Fibroblast of skin of back (primary cell): ENCODE measurements around the gene DENND4A.
"Not testable (repeated sequence)": the region's sequence is repeated elsewhere in the genome, so short reads cannot be mapped to it uniquely, and the experiment has no call there.

Experiments
- DNase-seq: peaks from one replicate; pipeline ENCODE4 v3.0.0-alpha.2; 2013

DENND4A gene

DNA sequence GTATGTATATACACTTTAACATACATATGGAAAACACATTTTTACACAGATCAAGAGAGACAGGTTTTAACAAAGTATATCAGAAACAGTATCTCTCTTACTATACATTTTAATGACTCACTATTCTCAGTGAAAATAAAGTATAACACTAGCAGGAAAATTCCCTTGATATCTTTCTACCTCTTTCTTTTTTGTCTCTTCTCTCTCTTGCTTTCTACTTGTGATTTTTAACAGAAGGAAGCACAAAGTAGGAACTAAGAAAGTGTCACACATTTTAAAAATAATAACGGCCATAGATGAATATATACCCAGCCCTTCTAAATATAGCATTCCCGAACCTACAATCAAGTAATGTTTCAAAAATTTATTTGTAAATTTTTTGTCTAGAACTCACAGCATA is 4.8 kb downstream of the DENND4A start:
- no peak for DNase-seq

DNA sequence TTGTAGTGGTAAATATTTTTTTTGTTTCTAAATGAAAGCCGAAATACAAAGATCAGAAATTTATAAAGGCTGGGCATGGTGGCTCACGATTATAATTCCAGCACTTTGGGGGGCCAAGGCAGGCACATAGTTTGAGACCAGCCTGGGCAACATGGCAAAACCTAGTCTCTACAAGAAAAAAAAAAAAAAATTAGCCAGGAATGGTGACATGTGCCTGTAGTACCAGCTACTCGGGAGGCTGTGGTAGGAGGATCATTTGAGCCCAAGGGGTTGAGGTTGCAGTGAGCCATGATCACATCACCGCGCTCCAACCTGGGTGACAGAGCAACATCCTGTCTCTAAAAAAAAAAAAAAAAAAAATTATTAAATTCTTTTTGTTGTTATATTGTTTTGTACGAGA is 6.9 kb downstream of the DENND4A start:
- no peak for DNase-seq

DNA sequence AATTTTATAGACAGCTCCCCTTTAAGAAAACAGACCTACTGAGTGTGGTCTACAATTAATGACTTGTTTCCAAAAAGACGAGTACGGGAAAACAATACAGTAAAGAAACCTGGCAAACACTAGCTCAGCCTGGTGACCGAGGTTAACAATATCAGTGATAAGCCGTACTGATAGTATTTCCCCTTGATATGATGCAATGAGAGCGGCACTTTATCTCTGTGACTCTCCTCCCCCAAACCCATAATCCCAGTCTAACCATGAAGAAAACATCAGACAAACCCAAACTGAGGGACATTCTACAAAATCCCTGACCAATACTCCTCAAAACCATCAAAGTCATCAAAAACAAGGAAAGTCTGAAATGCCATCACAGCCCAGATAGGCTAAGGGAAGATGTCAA is 8.2 kb downstream of the DENND4A start:
- no peak for DNase-seq

DNA sequence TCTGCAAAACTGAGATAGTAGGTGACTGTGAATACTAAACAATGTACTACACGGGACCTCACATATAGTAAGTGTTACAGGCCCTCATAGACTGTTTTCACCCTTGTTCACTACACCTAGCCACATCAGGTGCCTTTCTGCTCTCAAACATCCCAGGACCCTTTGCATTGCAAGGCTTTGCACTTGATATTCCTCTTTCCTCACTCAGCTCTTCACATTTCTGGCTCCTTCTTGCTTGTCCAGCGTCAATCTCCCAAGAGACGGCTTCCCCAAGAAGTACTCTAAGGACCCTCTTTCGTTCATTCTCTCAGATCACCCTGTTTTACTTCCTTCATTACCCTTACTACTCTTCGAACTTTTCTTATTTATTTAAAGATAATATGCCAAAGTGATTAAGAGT is 10.0 kb downstream of the DENND4A start:
- DNase-seq: no peak

DNA sequence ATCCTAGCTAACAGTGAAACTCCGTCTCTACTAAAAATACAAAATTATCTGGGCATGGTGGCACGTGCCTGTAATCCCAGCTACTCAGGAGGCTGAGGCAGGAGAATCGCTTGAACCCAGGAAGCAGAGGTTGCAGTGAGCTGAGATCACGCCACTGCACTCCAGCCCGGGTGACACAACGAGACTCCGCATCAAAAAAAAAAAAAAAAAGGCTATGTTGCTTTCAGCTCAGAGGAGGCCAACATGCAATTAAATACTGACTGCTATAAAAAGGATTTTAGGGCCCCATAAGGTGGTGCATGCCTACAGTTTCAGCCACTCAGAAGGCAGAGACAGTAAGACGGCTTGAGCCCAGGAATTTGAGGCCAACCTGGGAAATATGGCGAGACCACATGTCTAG is 13.4 kb downstream of the DENND4A start:
- DNase-seq: not testable (repeated sequence)

DNA sequence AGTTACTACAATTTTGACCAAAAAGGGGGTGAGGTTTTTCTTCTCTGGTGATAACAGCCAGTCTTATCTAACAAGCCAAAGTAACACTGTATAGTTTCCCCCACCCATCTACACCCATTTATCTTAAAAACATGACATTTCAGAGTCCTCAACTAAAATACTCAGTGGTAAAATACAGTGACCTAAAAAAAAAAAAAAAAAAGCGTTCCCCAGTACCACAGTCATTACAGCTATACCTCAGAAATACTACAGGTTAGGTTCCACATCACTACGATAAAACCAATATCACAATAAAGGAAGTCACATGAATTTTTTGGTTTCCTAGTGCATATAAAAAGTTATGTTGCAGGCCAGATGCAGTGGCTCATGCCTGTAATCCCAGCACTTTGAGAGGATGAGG is 13.8 kb downstream of the DENND4A start:
- DNase-seq: no peak

DNA sequence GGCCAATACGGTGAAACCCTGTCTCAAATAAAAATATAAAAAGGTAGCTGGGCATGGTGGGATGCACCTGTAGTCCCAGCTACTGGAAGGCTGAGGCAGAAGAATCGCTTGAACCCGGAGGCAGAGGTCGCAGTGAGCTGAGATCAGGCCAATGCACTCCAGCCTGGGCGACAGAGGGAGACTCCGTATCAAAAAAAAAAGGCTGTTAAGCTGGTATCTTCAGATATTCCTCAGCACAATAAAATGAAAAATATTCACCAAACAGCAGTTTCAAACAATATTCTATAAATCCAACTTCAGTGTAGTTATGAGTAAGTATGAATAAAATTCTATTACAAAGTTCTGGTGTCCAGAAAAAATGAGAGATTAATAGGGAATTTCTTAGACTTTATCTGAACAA is 14.2 kb downstream of the DENND4A start:
- DNase-seq: no peak

DNA sequence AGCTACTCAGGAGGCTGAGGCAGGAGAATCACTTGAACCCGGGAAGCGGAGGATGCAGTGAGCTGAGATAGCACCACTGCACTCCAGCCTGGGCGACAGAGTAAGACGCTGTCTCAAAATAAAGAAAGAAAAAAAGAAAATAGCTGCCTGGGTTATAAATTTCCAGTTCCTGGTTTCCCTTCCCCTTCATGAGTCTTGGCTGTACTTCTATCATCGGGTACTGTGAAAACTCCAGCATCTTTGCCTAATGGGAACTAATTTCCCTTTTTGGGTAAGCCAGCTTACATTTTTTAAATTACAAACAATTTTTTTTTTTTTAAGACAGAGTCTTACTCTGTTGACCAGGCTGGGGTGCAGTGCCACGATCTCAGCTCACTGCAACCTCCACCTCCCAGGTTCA is 15.0 kb downstream of the DENND4A start:
- DNase-seq: no peak

DNA sequence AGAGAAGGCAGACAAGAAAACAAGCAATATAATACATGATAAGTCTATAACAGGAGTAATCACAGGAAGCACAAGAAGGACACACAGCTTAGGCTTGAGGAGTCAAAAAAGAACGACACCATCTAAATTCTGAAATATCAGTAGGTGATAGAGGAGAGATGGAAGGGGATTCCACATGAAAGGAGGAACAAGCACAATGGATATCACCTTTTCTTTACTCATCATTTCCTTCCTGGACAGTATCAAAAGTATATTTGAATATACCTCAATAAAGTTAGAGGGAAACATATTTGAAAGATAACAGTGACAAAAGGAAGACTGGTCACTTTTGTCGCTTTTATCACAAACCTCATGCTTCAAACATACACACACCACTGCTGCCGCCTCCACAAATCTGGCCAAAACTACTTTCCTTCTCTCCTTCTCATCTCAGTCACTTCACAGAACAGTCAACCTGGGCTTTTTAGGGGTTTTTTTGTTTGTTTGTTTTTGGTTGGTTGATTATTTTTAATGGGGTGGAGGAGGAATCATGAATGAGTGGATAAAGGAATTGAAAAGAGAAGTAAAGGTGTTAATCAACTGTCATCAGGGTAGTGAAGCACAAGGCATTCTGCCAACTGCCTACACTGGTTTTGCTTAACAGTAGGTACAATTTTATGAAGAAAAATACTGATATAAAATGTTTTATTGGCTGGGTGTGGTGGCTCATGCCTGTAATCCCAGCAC is 18.5 kb downstream of the DENND4A start:
- no peak for DNase-seq

DNA sequence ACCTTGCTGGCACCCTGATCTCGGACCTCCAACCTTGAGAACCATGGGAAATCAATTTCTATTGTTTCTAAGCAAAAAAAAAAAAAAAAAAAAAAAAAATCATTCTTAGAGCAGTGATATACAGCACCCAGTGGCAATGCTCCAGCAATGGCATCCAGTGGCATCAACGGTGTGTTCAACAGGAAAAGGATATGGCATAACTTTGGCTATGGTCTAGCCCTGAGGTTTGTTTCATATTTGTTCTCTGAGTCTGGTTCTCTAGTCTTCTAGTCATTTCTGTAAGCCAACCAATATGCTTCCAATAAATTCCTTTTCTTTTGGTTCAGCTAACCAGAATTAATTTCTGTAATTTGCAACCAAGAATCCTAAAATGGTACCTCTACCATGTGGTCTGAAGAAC is 19.2 kb downstream of the DENND4A start:
- no peak for DNase-seq

DNA sequence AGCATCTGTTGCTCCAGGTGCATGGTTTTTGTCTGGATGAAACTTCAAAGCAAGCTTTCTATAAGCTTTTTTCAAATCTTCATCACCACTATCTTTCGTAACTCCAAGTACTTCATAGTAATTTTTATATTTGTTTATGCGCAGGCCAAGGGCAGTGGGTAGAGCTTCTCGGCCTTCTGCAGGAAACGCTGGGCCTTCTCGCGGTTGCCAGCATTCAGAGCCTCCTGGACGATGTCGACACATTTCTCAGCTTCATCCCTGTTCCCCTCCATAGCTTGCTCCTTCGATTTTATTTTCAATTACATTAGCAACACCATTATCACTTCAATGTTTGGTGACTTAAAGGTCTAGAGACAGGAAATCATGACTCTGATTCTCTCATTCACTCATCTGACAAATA is 20.2 kb downstream of the DENND4A start:
- DNase-seq: no peak

DNA sequence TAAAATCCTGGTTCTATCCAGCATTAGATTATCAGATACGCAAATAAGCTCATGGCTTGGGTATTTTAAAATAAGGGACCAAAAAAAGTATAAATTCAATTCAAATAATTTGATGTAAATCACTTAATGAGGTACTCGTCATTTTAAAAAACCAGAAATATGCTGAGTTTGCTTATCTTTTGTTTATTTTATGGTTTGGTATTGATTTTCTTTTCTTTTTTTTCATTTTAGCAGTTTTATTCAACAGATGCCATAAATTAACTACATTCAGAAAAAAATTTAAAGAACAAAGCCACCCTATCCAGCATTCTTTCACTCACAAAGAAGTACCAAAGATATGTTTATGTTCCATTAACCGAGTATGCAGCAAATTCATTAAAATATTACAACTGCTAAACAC is 22.6 kb downstream of the DENND4A start:
- no peak for DNase-seq

DNA sequence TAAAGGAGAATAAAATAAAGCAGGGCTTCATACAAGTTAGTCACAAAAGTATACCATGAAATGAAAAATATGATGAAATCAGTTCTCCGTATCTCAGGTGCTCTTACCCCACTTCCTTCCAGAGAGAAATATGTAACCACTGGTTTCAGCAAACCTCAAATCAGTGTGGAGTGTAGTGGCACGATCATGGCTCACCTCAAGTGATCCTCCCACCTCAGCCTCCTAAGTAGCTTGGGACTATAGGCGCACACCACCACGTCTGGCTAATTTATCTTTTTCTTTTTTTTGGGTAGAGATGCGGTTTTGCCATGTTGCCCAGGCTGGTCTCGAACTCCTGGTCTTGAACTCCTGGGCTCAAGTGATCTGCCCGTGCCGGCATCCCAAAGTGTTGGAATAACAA is 24.2 kb downstream of the DENND4A start:
- DNase-seq: no peak

DNA sequence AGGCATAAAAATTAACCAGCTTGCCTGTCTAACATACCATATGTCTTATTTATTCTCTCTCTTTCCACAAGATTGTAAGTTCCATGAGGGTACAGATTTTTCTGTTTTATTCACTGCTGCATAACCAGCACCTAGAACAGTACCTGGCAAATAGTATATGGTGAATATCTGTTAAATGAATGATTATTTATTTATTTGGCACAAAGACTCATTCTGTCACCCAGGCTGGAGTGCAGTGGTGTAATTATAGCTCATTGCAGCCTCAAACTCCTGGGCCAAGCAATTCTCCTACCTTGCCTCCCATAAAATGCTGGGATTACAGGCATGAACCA is 24.9 kb downstream of the DENND4A start:
- DNase-seq: no peak

DNA sequence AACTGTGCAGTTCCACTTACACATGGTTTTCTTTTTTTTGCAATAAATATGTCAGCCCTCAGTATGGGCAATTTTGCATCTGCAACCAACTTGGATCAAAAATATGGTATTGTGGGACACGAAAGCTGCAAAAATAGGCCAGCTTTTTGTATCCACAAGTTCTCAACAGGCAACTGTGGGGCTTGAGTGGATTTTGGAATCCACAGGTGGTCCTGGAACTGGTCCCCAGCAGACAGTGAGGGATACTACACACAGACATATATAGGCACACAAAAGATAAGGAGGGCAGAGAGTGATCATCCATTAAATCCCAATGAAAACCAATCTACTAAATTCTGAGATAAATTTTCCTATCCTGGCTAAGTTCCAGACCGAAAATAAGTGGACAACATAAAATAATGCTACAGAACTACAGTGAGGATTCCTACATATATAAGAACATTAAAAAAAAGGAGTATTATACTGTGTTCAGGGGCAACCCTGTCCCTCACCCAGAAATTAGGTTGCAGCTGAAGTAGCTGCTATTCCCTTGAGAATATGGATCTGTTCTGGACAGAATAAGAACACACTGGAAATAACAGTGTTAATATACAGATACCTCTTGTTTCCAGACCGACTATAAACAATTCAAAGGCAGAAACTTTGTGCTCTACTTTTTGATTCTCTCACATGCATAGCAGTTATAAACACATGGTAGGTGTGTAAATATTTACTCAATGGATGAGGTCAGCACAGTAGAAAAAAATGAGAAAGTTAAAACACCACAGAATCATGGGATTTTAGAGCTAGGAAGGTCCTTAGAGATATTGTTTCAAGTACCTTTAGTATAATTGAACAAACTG is 25.4 kb downstream of the DENND4A start:
- no peak for DNase-seq

DNA sequence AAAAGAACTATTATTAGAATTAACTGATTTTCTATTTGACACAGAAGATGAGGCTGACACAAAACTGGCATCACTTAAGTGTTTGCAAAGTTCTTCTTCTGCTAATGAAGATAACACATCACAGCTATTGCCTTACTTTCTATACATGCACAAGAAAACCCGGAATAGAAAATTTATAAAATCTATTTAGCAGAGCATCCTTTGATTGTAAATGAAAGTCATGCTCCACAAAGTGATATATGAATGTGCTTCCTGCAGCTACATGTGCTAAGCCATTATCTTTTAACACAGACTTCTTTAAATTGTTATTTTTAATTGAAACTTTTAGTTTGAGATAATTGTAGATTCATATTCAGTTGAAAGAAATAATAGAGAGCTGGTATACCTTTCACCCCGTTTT is 27.0 kb downstream of the DENND4A start:
- no peak for DNase-seq

DNA sequence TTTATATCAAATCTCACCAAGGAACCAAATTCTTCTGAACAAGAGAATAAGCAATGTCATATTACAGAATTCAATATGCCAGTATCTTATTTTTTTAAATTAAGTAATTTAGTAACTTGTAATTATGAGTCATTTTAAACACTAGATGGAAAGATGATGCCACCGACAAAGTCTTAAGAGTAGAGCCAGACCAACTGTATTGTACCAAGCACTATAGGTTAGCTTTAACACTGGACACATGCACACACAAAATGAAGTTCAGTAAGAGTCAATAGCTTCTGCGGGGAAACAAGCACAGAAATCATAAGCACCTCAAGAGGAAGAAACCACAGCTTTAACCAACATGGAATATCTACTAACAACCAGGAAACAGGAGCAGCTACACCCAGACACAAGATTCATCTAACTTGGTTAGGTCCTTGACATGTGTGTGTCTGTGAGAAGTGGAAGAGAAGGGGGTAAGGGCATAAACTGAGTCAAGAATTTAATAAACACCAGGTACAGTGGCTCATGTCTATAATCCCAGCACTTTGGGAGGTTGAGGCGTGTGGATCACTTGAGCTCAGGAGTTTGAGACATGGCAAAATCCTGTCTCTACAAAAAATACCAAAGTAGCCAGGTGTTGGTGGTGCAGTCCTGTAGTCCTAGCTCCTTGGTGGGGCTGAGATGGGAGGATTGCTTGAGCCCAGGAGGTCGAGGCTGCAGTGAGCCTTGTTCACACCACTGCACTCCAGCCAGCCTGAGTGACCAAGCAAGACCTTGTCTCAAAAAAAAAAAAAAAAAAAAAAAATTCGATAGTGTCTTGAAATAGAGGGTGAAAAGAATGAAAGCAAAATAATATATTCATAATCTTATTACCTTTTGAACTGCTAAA is 28.9 kb downstream of the DENND4A start:
- DNase-seq: no peak

DNA sequence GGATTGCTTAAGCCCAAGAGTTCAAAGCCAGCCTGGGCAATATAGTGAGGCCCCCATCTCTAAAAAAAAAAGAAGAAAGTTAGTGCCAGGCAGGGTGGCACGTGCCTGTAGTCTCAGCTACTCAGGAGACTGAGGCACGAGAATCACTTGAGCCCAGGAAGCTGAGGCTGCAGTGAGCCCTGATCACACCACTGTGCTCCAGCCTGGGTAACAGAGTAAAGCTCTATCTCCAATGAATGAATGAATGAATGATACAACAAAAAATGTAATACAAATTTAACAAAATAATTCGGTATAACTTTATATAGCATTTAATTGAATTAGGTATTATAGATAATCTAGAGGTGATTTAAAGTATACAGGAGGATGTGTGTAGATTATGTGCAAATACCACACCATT is 29.7 kb downstream of the DENND4A start:
- DNase-seq: no peak

DNA sequence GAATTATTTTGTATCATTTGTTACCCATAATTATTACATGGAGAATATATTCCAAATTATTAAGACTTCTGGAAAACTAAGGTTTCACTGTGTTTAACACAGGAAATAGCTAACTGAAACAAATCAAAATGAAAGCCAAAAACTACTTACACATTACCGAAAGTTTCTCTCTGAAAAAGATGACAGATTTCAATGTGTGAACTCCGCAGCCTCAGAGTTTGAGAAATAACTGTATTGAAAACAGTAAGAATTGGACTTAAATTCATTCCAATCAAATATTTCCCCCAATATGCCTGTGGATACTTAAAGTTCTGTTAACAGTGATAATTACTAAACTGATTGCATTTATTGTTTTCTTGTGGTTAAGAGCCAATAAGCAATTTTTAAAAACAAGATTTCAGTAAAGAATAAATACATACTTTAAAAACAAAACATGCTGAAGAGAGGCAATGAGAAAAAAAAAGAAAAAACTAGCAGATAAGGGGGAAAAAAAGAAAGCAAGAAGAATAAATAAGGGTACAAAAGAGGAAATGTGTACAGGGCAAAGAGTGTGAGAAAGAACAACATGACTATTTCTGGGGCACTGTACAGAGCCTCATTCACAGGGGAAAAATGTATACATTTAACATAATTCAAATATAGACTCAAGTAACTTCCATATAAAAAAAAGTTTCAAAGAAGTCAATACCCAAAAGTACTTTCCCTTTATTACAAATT is 30.7 kb downstream of the DENND4A start:
- no peak for DNase-seq

DNA sequence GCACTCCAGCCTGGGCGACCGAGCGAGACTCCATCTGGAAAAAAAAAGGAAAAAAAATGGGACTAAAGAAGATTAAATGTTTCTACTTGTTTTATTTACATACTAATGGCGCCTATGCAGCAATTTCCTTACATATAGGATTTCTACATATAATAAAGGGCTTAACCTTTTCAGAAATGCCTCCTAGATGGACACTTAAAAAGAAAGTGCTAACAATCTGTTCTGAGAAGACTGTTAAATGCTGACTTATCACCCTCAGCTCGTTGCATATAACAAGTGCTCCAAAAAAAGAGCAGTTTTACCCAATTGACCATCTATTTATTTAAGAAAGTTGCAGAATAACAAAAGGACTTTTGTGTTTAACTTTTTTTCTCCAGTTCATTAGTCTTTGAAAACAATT is 32.7 kb downstream of the DENND4A start:
- no peak for DNase-seq

DNA sequence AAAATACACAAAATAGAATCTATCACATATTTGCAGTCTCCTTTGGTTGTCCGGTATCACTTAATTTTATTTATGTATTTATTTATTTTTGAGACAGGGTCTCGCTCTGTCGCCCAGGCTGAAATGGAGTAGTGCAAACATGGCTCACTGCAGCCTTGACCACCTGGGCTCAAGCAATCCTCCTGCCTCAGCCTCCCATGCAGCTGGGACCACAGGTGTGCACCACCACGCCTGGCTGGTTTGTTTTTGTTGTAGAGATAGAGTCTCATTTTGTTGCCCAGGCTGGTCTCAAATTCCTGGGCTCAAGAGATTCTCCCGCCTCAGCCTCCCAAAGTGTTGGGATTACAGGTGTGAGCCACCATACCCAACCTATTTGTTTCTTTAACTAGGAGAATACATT is 33.9 kb downstream of the DENND4A start:
- DNase-seq: no peak

DNA sequence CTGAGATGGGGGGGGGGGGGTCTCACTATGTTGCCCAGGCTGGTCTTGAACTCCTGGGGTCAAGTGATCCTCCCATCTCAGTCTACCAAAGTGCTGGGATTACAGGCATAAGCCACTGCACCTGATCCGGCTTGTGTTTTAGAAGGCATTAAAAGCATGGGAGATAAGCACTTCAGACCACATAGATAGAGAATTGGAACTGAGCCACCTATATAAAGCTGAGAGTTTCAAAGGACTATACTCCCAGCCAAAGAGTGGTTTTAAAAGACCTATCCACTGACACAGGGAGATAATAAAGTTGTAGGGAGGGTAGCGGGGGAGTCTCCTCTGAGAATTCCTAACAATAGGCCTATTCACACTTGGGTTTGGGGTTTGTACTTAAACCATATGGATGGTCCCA is 34.8 kb downstream of the DENND4A start:
- DNase-seq: no peak
